Measurements from ENCODE around the gene CUZD1.

DNA sequence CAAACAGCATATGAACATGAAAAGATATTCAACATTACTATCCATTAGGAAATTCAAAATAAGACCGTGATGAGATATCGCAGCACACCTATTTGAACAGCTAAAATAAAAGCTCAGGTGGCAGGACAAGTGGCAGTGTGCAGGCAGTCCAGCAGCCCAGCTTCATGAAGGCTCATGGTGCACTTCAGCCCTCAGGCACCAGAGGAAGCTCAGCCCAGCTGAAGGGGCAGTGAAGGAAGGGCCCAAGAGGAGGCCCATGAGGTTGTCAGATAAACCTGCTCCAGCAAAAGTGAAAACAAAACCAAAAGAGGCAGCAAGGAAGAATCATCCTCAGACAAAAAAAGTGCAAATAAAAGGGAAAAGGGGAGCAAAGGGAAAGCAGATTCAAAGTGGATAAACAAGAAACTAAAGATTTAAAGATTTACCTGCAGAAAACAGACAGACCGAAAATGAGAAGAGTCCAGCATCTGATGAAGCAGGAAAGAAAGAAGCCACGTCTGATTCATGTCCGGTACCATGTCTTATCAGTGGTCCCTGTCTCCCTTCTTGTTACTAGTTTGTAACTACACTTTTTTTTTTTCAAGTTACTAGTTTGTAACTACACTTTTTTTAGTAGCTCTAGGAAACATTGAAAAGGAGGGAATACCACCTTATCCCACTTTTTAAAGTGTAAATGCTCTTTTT, 48.7 kb upstream of the CUZD1 start:
- no peak for TF ChIP-seq POLR2A (IDR thresholded peaks at IDR 0.05)
- TF ChIP-seq, protein P1, sequence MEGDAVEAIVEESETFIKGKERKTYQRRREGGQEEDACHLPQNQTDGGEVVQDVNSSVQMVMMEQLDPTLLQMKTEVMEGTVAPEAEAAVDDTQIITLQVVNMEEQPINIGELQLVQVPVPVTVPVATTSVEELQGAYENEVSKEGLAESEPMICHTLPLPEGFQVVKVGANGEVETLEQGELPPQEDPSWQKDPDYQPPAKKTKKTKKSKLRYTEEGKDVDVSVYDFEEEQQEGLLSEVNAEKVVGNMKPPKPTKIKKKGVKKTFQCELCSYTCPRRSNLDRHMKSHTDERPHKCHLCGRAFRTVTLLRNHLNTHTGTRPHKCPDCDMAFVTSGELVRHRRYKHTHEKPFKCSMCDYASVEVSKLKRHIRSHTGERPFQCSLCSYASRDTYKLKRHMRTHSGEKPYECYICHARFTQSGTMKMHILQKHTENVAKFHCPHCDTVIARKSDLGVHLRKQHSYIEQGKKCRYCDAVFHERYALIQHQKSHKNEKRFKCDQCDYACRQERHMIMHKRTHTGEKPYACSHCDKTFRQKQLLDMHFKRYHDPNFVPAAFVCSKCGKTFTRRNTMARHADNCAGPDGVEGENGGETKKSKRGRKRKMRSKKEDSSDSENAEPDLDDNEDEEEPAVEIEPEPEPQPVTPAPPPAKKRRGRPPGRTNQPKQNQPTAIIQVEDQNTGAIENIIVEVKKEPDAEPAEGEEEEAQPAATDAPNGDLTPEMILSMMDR (IDR thresholded peaks at IDR 0.05) = no peak
